SH-SY5Y (cell line): Measurements from ENCODE around the gene NKAIN2.

ENCODE experiments used
- GATA2 ChIP-seq: IDR thresholded peaks from 2 replicates; pipeline ENCODE4 v1.6.1; 2011; ENCODE audit warnings: mild to moderate bottlenecking, low read depth, low read length
- GATA3 ChIP-seq: IDR thresholded peaks from 2 replicates; pipeline ENCODE4 v1.6.1; 2011; ENCODE audit warnings: low read depth, mild to moderate bottlenecking, low read length, moderate library complexity

GRCh38 chr6:124055395-124055794, 251.7 kb downstream of the NKAIN2 start:
- TF ChIP-seq GATA2 (no peak), GATA3 (no peak)
